Small intestine (tissue), 7 donors: ENCODE measurements around the gene ZNF30. TPM values are rescaled to one million over a fixed set of nuclear protein-coding genes. Genes with fewer than 3 reads are reported as not detected.

ENCODE experiments used
- DNase-seq, 2 donors: peaks; one replicate each; pipeline versions ENCODE4 v3.0.0 to v3.0.0-alpha.2; 2013
- FAIRE-seq: peaks from 2 replicates; lab custom pipeline; 2012; peaks lifted over from hg19 to GRCh38; lab: Jason Lieb, UNC
- H3K27ac ChIP-seq, 3 donors: one replicate each; pipeline ENCODE4 v1.5.1; 2013; ENCODE audit warnings: low read length in 2 of 3, mild to moderate bottlenecking in 2 of 3, control low read depth in 1 of 3, inconsistent platforms in 1 of 3, low read depth in 1 of 3, moderate library complexity in 1 of 3
- H3K27me3 ChIP-seq, 3 donors: one replicate each; pipeline ENCODE4 v1.6.1; 2013; ENCODE audit warnings: low read length in 3 of 3, inconsistent platforms in 1 of 3; ENCODE audit not compliant: control insufficient read depth in 3 of 3, insufficient read depth in 3 of 3
- H3K36me3 ChIP-seq, 3 donors: one replicate each; pipeline ENCODE4 v1.6.1; 2013; ENCODE audit warnings: low read length in 3 of 3, inconsistent platforms in 1 of 3, low read depth in 1 of 3, mild to moderate bottlenecking in 1 of 3, moderate library complexity in 1 of 3; ENCODE audit not compliant: control insufficient read depth in 3 of 3, insufficient read depth in 2 of 3
- H3K4me1 ChIP-seq, 3 donors: one replicate each; pipeline ENCODE4 v1.6.1; 2013; ENCODE audit warnings: low read length in 2 of 3, inconsistent platforms in 1 of 3, low read depth in 1 of 3, mild to moderate bottlenecking in 1 of 3, moderate library complexity in 1 of 3; ENCODE audit not compliant: control insufficient read depth in 3 of 3, insufficient read depth in 2 of 3
- H3K4me3 ChIP-seq, 3 donors: one replicate each; pipeline ENCODE4 v1.5.1; 2013; ENCODE audit warnings: low read length in 3 of 3, control low read depth in 1 of 3, inconsistent platforms in 1 of 3, low read depth in 1 of 3, mild to moderate bottlenecking in 1 of 3, moderate library complexity in 1 of 3
- H3K9me3 ChIP-seq, 2 donors: one replicate each; pipeline ENCODE4 v1.6.1; 2013; ENCODE audit warnings: low read depth in 1 of 2, low read length in 1 of 2; ENCODE audit not compliant: control insufficient read depth in 2 of 2, insufficient read depth in 1 of 2
- WGBS, 3 donors: extraction: QIAGEN DNeasy Blood & Tissue Kit; methylation state at CpG; one replicate each; pipeline ENCODE4 v1.1.7; 2013; 5-methylcytosine and 5-hydroxymethylcytosine counted together
- polyA plus RNA-seq, 4 donors: library from polyadenylated mRNA; stranded (reverse) in 3 of 4; unstranded in 1 of 4; fragments of 200-250 nt in 3 of 4; fragments of 120-200 nt in 1 of 4; gene quantifications; one replicate each; pipeline versions ENCODE4 v1.2.1 to v1.2.3, GENCODE V29; 2013
- donor health status: healthy with polysubstance abuse.
- donor health status: control.
- donor health status: control.
- donor health status: Bipolar disorder and iron deficiency.
- donor health status: healthy.

Gene ZNF30
- polyA plus RNA-seq, 4 donors, result 0.54 to 5.9 (median 3.2) TPM

DNA sequence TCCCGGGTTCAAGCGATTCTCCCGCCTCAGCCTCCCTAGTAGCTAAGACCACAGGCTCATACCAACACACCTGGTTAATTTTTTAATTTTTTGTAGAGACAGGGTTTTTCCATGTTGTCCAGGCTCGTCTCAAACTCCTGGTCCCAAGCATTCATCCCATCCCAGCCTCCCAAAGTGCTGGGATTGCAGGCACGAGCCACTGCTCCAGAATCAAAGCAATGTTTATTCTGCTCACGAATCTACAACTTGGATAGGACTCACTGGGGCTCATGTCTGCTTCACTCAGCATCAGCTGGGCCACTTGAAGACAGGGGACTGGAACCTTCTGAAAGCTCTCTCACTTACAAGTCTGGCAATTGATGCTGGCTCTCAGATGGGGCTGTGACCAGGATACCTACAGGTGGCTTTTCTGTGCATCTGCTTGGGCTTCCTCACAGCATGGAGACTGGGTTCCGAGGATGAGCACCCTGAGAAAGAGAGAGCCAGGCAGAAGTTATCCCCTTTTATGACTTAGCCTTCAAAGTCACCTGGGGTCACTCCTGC, 45.5 kb downstream of the ZNF30 start:
- WGBS, 3 donors, result 84 to 88% (median 86%) methylated on average over 7 of the region's 7 CpGs
- Histone ChIP-seq H3K4me1 (peaks cover 0 to 8% (median 0%) of the 10 kb centered on the region in 3 donors), H3K9me3 (peaks cover 3 to 45% of the 10 kb centered on the region in 2 donors), H3K27ac (no peak overlapping the region), H3K27me3 (no peaks in the 10 kb centered on the region), H3K36me3 (no peaks in the 10 kb centered on the region), H3K4me3 (no peak overlapping the region)
- DNase-seq (no peak), FAIRE-seq (no peak)

DNA sequence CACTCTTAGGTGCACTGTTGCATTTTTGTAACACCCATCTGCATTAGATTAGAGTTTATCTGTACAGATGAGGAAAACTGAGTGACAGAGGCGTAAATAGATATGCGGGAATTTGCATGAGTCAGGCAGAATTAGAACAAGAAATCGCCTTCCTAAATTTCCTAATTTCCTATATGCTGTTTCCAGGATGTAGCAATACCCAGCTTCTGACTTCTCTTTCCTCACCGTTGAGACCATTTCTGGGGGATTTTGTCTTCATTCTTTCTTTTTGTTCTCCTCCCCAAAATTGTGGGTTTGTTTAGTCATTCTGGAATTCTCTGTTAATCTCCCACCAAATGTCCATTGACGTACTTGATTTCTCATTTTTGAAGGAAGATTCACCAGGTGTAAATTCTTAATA, 47.9 kb downstream of the ZNF30 start:
- WGBS, 3 donors, result 47 to 64% (median 58%) methylated on average over 5 of the region's 5 CpGs
- no peaks in the 10 kb centered on the region for H3K36me3 ChIP-seq
- no peak overlapping the region for H3K27ac ChIP-seq

DNA sequence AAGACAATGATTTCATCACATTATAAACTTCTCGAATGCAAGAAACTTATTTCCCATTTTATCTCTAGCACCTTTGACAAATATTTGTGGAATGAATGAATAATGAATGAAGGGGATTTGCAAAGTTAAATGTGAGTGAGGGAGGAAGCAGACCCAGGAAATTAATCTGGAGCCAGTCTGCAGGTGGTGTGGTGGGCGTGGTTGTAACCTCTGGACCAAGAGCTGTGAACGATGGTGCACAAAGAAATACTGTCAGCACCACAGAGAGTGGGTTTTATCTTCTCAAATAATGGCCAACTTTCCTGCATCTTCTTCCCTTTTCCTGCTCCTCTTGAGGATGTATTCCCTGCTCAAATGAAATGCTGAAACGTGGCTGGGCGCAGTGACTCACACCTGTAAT, 48.4 kb downstream of the ZNF30 start:
- FAIRE-seq, result no peak

More for the DNA sequence above, 47.9 kb downstream of the ZNF30 start:
- H3K4me1 ChIP-seq, result peaks cover 0 to 8% (median 0%) of the 10 kb centered on the region in 3 donors
- peaks cover 3 to 34% of the 10 kb centered on the region in 2 donors for H3K9me3 ChIP-seq
- FAIRE-seq, result no peak
- DNase-seq, result no peak
- H3K4me3 ChIP-seq, result no peak overlapping the region
- no peaks in the 10 kb centered on the region for H3K27me3 ChIP-seq

DNA sequence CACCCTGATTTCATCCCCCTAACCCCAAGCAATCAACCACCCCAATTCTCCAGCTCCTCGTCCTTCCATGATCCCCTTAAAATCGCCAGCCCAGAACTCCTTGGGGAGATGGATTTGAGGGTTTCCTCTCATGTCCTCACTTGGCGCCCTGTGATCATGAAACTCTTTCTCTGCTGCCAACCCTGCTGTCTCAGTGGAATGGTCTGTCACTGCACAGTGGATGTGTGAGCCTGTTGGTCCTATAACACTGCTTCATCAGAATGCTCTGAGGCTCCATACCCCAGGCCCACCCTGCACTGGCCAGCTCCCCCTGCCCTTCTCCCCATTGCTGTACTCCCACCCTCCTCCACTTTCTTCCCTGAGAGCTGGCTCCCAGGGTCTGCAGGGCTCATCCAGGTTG, 49.9 kb downstream of the ZNF30 start:
- H3K27me3 ChIP-seq, result no peaks in the 10 kb centered on the region
- no peaks in the 10 kb centered on the region for H3K36me3 ChIP-seq
- no peak overlapping the region for H3K4me3 ChIP-seq
- no peak for FAIRE-seq
- no peak for DNase-seq
- 77 to 97% (median 90%) methylated on average over 3 of the region's 3 CpGs for WGBS, 3 donors
- no peak overlapping the region for H3K27ac ChIP-seq
- peaks cover 0 to 8% (median 0%) of the 10 kb centered on the region in 3 donors for H3K4me1 ChIP-seq
- H3K9me3 ChIP-seq, result peaks cover 3 to 26% of the 10 kb centered on the region in 2 donors

More for the DNA sequence above, 48.4 kb downstream of the ZNF30 start:
- Histone ChIP-seq H3K27me3 (no peaks in the 10 kb centered on the region), H3K27ac (no peak overlapping the region), H3K4me3 (no peak overlapping the region), H3K4me1 (peaks cover 0 to 8% (median 0%) of the 10 kb centered on the region in 3 donors), H3K36me3 (no peaks in the 10 kb centered on the region), H3K9me3 (peaks cover 3 to 35% of the 10 kb centered on the region in 2 donors)
- WGBS, 3 donors, result 17 to 52% (median 34%) methylated on average over 5 of the region's 5 CpGs
- DNase-seq, result peak; percentile 59 to 64

DNA sequence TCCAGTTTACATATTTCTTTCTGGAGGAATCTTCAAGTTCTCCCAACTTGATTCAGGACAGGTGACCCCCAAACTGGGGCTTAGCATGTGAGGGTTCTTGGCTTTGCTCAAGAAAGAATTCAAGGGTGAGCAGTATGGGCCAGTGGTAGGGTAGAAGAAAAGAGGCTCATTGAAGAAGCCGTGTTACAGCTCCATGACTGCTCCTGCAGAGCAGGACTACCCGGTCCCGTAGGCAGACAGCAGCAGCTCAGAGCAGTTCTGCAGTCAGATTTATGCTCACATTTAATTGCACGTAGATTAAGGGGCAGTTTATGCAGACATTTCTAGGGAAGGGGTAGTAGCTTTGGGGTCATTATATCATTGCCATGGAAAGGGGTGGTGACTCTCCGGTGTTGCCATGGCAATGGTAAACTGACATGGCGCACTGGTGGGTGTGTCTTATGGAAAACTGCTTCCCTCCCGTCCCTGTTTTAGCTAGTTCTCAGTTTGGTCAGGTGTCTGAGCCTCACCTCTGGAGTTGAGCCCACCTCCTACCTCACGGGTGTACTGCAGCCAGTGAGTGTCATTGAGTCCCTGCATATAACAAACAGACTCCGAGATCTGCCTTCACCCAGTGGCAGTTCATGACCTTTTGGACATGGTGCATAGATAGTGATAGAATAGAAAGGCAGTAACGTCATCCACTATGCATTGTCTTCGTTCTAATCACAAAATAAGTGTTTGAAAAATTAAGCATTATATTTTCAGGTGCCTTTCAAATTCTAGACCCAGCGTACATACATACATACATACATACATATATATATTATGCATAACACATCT, 53.3 kb downstream of the ZNF30 start:
- H3K9me3 ChIP-seq, result peaks cover 3 to 21% of the 10 kb centered on the region in 2 donors
- DNase-seq, result no peak
- H3K36me3 ChIP-seq, result no peaks in the 10 kb centered on the region
- no peak overlapping the region for H3K27ac ChIP-seq
- H3K4me3 ChIP-seq, result no peak overlapping the region
- no peaks in the 10 kb centered on the region for H3K4me1 ChIP-seq
- FAIRE-seq, result no peak
- 89 to 91% (median 90%) methylated on average over 12 of the region's 12 CpGs for WGBS, 3 donors
- H3K27me3 ChIP-seq, result no peaks in the 10 kb centered on the region

GRCh38 chr19:34982275-34982674, 55.6 kb downstream of the ZNF30 start:
- 76 to 80% (median 78%) methylated on average over 5 of the region's 5 CpGs for WGBS, 3 donors
- H3K4me3 ChIP-seq, result no peak overlapping the region
- no peaks in the 10 kb centered on the region for H3K36me3 ChIP-seq
- FAIRE-seq, result no peak
- H3K9me3 ChIP-seq, result peaks cover 0 to 8% of the 10 kb centered on the region in 2 donors
- no peaks in the 10 kb centered on the region for H3K4me1 ChIP-seq
- DNase-seq, result no peak
- H3K27ac ChIP-seq, result no peak overlapping the region
- no peaks in the 10 kb centered on the region for H3K27me3 ChIP-seq

- peaks cover 0 to 5% of the 10 kb centered on the region in 2 donors for H3K9me3 ChIP-seq
- no peaks in the 10 kb centered on the region for H3K27me3 ChIP-seq
- FAIRE-seq, result no peak
- DNase-seq, result no peak
- no peak overlapping the region for H3K27ac ChIP-seq
- no peaks in the 10 kb centered on the region for H3K4me1 ChIP-seq
- no peaks in the 10 kb centered on the region for H3K36me3 ChIP-seq
- WGBS, 3 donors, result 88 to 95% (median 94%) methylated on average over 4 of the region's 4 CpGs
- no peak overlapping the region for H3K4me3 ChIP-seq
Observed at GRCh38 chr19:34983786-34984185, 57.1 kb downstream of the ZNF30 start.

GRCh38 chr19:34984287-34984686, 57.6 kb downstream of the ZNF30 start:
- Histone ChIP-seq H3K36me3 (no peaks in the 10 kb centered on the region), H3K4me3 (no peak overlapping the region)

More at GRCh38 chr19:34984287-34984686, 57.6 kb downstream of the ZNF30 start:
- Histone ChIP-seq H3K4me1 (no peaks in the 10 kb centered on the region), H3K9me3 (peaks cover 0 to 5% of the 10 kb centered on the region in 2 donors), H3K27ac (no peak overlapping the region), H3K27me3 (no peaks in the 10 kb centered on the region)
- DNase-seq (no peak), FAIRE-seq (no peak)
- 93 to 97% (median 94%) methylated on average over 3 of the region's 3 CpGs for WGBS, 3 donors
